Measurements from ENCODE around the gene CLDN7. TPM values are rescaled to one million over a fixed set of nuclear protein-coding genes. Genes with fewer than 3 reads are reported as not detected.
A peak's percentile ranks its signal among the peaks of the same experiment; 100 is the strongest.

Gene CLDN7
- total RNA-seq, 1 donor from 2014 or later = 0.99 TPM

GRCh38 chr17:7238420-7239090 is 23.7 kb downstream of the CLDN7 start:
- DNase-seq (ENCODE audit: low read depth in 2 of 2) = peak; percentile 40 to 53

GRCh38 chr17:7237761-7238419 is 24.4 kb downstream of the CLDN7 start:
- DNase-seq (ENCODE audit: low read depth in 2 of 2) = peak; percentile 56 to 61

- no peak for DNase-seq (ENCODE audit: low read depth in 2 of 2)
Measured at GRCh38 chr17:7237266-7237760, 25.0 kb downstream of the CLDN7 start.

- no peak for DNase-seq (ENCODE audit: low read depth in 2 of 2)
Measured at GRCh38 chr17:7236808-7237207, 25.5 kb downstream of the CLDN7 start.

- DNase-seq (ENCODE audit: low read depth in 2 of 2) = peak in 1 of 2 donors; percentile 24
Measured at GRCh38 chr17:7235693-7236665, 26.3 kb downstream of the CLDN7 start.

GRCh38 chr17:7234083-7234951 is 28.0 kb downstream of the CLDN7 start, which contains the start of gene DVL2:
DVL2 (minus strand) TSS chr17:7234517; CDS start chr17:7234262, 255 bp downstream.
- DNase-seq (ENCODE audit: low read depth in 2 of 2) = peak; percentile 97

- DNase-seq (ENCODE audit: low read depth in 2 of 2) = no peak
Measured at GRCh38 chr17:7233701-7234082, 28.6 kb downstream of the CLDN7 start.

- DNase-seq (ENCODE audit: low read depth in 2 of 2) = no peak
Measured at GRCh38 chr17:7232114-7232513, 30.2 kb downstream of the CLDN7 start.

- DNase-seq (ENCODE audit: low read depth in 2 of 2) = no peak
Measured at GRCh38 chr17:7229504-7229903, 32.8 kb downstream of the CLDN7 start.

- DNase-seq (ENCODE audit: low read depth in 2 of 2) = no peak
Measured at GRCh38 chr17:7228920-7229319, 33.4 kb downstream of the CLDN7 start.

GRCh38 chr17:7226721-7227710 is 35.3 kb downstream of the CLDN7 start:
- no peak for DNase-seq (ENCODE audit: low read depth in 2 of 2)

GRCh38 chr17:7225711-7226331 is 36.5 kb downstream of the CLDN7 start:
- no peak for DNase-seq (ENCODE audit: low read depth in 2 of 2)

GRCh38 chr17:7224661-7225111 is 37.6 kb downstream of the CLDN7 start:
- no peak for DNase-seq (ENCODE audit: low read depth in 2 of 2)

GRCh38 chr17:7224110-7224509 is 38.2 kb downstream of the CLDN7 start:
- DNase-seq (ENCODE audit: low read depth in 2 of 2) = no peak

GRCh38 chr17:7223375-7223774 is 38.9 kb downstream of the CLDN7 start:
- DNase-seq (ENCODE audit: low read depth in 2 of 2) = no peak

- no peak for DNase-seq (ENCODE audit: low read depth in 2 of 2)
Measured at GRCh38 chr17:7222972-7223292, 39.3 kb downstream of the CLDN7 start.

- no peak for DNase-seq (ENCODE audit: low read depth in 2 of 2)
Measured at GRCh38 chr17:7222093-7222971, 39.9 kb downstream of the CLDN7 start.
